H1 (cell line): ENCODE data around the gene GRM5. TPM values are rescaled to one million over a fixed set of nuclear protein-coding genes. Genes with fewer than 3 reads are reported as not detected.

ENCODE experiments used
- CTCF ChIA-PET: fragments of 300-600 bp; sonication (Branson Sonifier 250); formaldehyde crosslinking; loops from one replicate; lab custom pipeline; 2021; ENCODE audit not compliant: partially characterized antibody; lab: Charles Lee
- POLR2A ChIA-PET: fragments of 300-600 bp; sonication (Branson Sonifier 250); formaldehyde crosslinking; loops from one replicate; lab custom pipeline; 2021; ENCODE audit warnings: inconsistent platforms; ENCODE audit not compliant: partially characterized antibody; lab: Charles Lee
- DNase-seq, 2 experiments: peaks; one replicate each; pipeline versions ENCODE4 v3.0.0 to v3.0.0-alpha.2; 2010 to 2022; ENCODE audit warnings: low spot score in 2 of 2, low read depth in 1 of 2, mixed read lengths in 1 of 2
- FAIRE-seq: peaks from 2 replicates; lab custom pipeline; 2011; peaks lifted over from hg19 to GRCh38; lab: Jason Lieb, UNC
- H2AFZ ChIP-seq: 2 replicates; pipeline ENCODE4 v1.8.1; 2012; ENCODE audit warnings: low read length, inconsistent platforms
- H2AK5ac ChIP-seq: 2 replicates; pipeline ENCODE4 v1.6.1; 2013; ENCODE audit warnings: low read depth, low read length
- H2BK120ac ChIP-seq: replicated peaks from 2 replicates; pipeline ENCODE3; 2013; ENCODE audit warnings: low read depth, low read length, inconsistent platforms
- H2BK12ac ChIP-seq: 2 replicates; pipeline ENCODE4 v1.6.1; 2013; ENCODE audit warnings: low read depth, low read length
- H2BK15ac ChIP-seq: 2 replicates; pipeline ENCODE4 v1.6.1; 2013; ENCODE audit warnings: low read length
- H2BK20ac ChIP-seq: 2 replicates; pipeline ENCODE4 v1.6.1; 2013; ENCODE audit warnings: low read length
- H2BK5ac ChIP-seq: 2 replicates; pipeline ENCODE4 v1.6.1; 2013; ENCODE audit warnings: low read depth, low read length
- H3K14ac ChIP-seq: 2 replicates; pipeline ENCODE4 v1.6.1; 2013; ENCODE audit warnings: inconsistent platforms; ENCODE audit not compliant: insufficient read length
- H3K18ac ChIP-seq: 2 replicates; pipeline ENCODE4 v1.6.1; 2013; ENCODE audit warnings: low read length; ENCODE audit errors: extremely low read depth
- H3K23ac ChIP-seq: 2 replicates; pipeline ENCODE4 v1.6.1; 2013; ENCODE audit warnings: inconsistent platforms; ENCODE audit not compliant: insufficient read length
- H3K23me2 ChIP-seq: 2 replicates; pipeline ENCODE4 v1.6.1; 2013; ENCODE audit warnings: low read depth, low read length
- H3K27ac ChIP-seq: 2 replicates; pipeline ENCODE4 v1.6.1; 2011; ENCODE audit warnings: low read depth, low read length, inconsistent platforms
- H3K27me3 ChIP-seq, 4 experiments: replicated peaks in 1 of 4; 1 replicate in 1 of 4; 2 replicates in 3 of 4; pipeline versions ENCODE4 v1.6.1 to v1.8.1; 2011 to 2013; ENCODE audit warnings: low read length in 3 of 4, mild to moderate bottlenecking in 3 of 4, inconsistent platforms in 2 of 4, mixed read lengths in 2 of 4, moderate library complexity in 1 of 4; ENCODE audit not compliant: control insufficient read depth in 3 of 4, insufficient read depth in 3 of 4; ENCODE audit errors: extremely low read depth in 1 of 4
- H3K36me3 ChIP-seq, 4 experiments: 2 replicates each; pipeline versions ENCODE4 v1.6.1 to v1.8.1; 2011 to 2013; ENCODE audit warnings: mild to moderate bottlenecking in 4 of 4, low read length in 3 of 4, moderate library complexity in 2 of 4, control low read depth in 1 of 4, inconsistent platforms in 1 of 4; ENCODE audit not compliant: insufficient read depth in 4 of 4, control insufficient read depth in 2 of 4
- H3K4ac ChIP-seq: replicated peaks from 2 replicates; pipeline ENCODE3; 2013; ENCODE audit warnings: low read length, low read depth, mixed read lengths, inconsistent platforms; ENCODE audit not compliant: insufficient read length
- H3K4me1 ChIP-seq, 4 experiments: replicated peaks in 1 of 4; 1 replicate in 1 of 4; 2 replicates in 3 of 4; pipeline versions ENCODE4 v1.6.1 to v1.8.1; 2011 to 2013; ENCODE audit warnings: low read length in 3 of 4, inconsistent platforms in 2 of 4, mixed read lengths in 1 of 4; ENCODE audit not compliant: insufficient read depth in 4 of 4, control insufficient read depth in 3 of 4
- H3K4me2 ChIP-seq, 2 experiments: 2 replicates each; pipeline versions ENCODE4 v1.6.1 to v1.8.1; 2011 to 2013; ENCODE audit warnings: low read depth in 2 of 2, low read length in 2 of 2, control low read depth in 1 of 2, inconsistent platforms in 1 of 2, mild to moderate bottlenecking in 1 of 2; ENCODE audit not compliant: insufficient read depth in 1 of 2
- H3K4me3 ChIP-seq, 4 experiments: fragments of 200-600, 300-600 bp in 1 of 4; sonication (generic), shearing (Covaris generic), sonication (Bioruptor Twin) in 1 of 4; 2 replicates each; pipeline versions ENCODE4 v1.5.1 to v1.8.1; 2011 to 2016; ENCODE audit warnings: low read length in 4 of 4, low read depth in 3 of 4, control low read depth in 2 of 4, inconsistent platforms in 2 of 4, mild to moderate bottlenecking in 2 of 4, mixed read lengths in 1 of 4, moderate library complexity in 1 of 4; ENCODE audit not compliant: insufficient read depth in 2 of 4; ENCODE audit errors: extremely low read depth in 1 of 4
- H3K56ac ChIP-seq: replicated peaks from 2 replicates; pipeline ENCODE3; 2013; ENCODE audit warnings: low read depth, mild to moderate bottlenecking, mixed read lengths, low read length, inconsistent platforms; ENCODE audit not compliant: insufficient read length
- H3K79me1 ChIP-seq: 2 replicates; pipeline ENCODE4 v1.6.1; 2013; ENCODE audit warnings: low read depth, low read length, control low read depth
- H3K79me2 ChIP-seq, 2 experiments: 2 replicates each; pipeline versions ENCODE4 v1.6.1 to v1.8.1; 2012 to 2013; ENCODE audit warnings: low read length in 2 of 2, mild to moderate bottlenecking in 2 of 2, inconsistent platforms in 1 of 2; ENCODE audit not compliant: insufficient read depth in 2 of 2, control insufficient read depth in 1 of 2
- H3K9ac ChIP-seq, 4 experiments: replicated peaks in 1 of 4; 1 replicate in 1 of 4; 2 replicates in 3 of 4; pipeline versions ENCODE4 v1.6.1 to v1.8.1; 2011 to 2013; ENCODE audit warnings: low read depth in 3 of 4, low read length in 3 of 4, control low read depth in 2 of 4, mild to moderate bottlenecking in 2 of 4, moderate library complexity in 2 of 4, inconsistent platforms in 1 of 4; ENCODE audit errors: extremely low read depth in 1 of 4
- H3K9me3 ChIP-seq, 2 experiments: 2 replicates each; pipeline versions ENCODE4 v1.6.1 to v1.8.1; 2012 to 2013; ENCODE audit warnings: mild to moderate bottlenecking in 2 of 2, moderate library complexity in 2 of 2, control low read depth in 1 of 2, inconsistent platforms in 1 of 2, low read depth in 1 of 2, low read length in 1 of 2, mixed read lengths in 1 of 2; ENCODE audit not compliant: insufficient read depth in 2 of 2
- H4K20me1 ChIP-seq, 2 experiments: replicated peaks in 1 of 2; 2 replicates each; pipeline versions ENCODE3 to v1.8.1; 2011 to 2013; ENCODE audit warnings: inconsistent platforms in 2 of 2, low read length in 2 of 2, mild to moderate bottlenecking in 1 of 2; ENCODE audit not compliant: insufficient read depth in 2 of 2, control insufficient read depth in 1 of 2
- H4K5ac ChIP-seq: 2 replicates; pipeline ENCODE4 v1.6.1; 2013; ENCODE audit warnings: low read length, low read depth, mixed read lengths, inconsistent platforms; ENCODE audit not compliant: insufficient read length
- H4K8ac ChIP-seq: 2 replicates; pipeline ENCODE4 v1.8.0; 2013; ENCODE audit warnings: mild to moderate bottlenecking, moderate library complexity, low read length, inconsistent platforms; ENCODE audit not compliant: insufficient read depth; ENCODE audit errors: extremely low read depth
- H4K91ac ChIP-seq: replicated peaks from 2 replicates; pipeline ENCODE3; 2013; ENCODE audit warnings: low read length, mixed read lengths, inconsistent platforms; ENCODE audit not compliant: insufficient read length
- BACH1 ChIP-seq: IDR thresholded peaks from 2 replicates; pipeline ENCODE4 v1.6.1; 2012; ENCODE audit warnings: low read length, improper control_type of control experiment
- BCL11A ChIP-seq, 2 experiments: IDR thresholded peaks; one replicate each; pipeline ENCODE4 v1.6.1; 2011; ENCODE audit warnings: low read depth in 2 of 2, low read length in 2 of 2, mild to moderate bottlenecking in 2 of 2
- CEBPB ChIP-seq: IDR thresholded peaks from 2 replicates; pipeline ENCODE4 v1.6.1; 2012; ENCODE audit warnings: low read depth, low read length
- CTBP2 ChIP-seq: IDR thresholded peaks from 2 replicates; pipeline ENCODE4 v1.7.0; 2011; ENCODE audit warnings: borderline replicate concordance, mild to moderate bottlenecking, moderate library complexity, mixed read lengths, low read length; ENCODE audit not compliant: insufficient read depth, insufficient read length
- EP300 ChIP-seq, 2 experiments: IDR thresholded peaks; 1 replicate in 1 of 2; 2 replicates in 1 of 2; pipeline ENCODE4 v1.6.1; 2011 to 2012; ENCODE audit warnings: low read depth in 2 of 2, low read length in 2 of 2, mild to moderate bottlenecking in 2 of 2, borderline replicate concordance in 1 of 2, inconsistent platforms in 1 of 2, moderate library complexity in 1 of 2
- HDAC2 ChIP-seq, 2 experiments: fragments of 300-600 bp in 1 of 2; sonication (generic) in 1 of 2; IDR thresholded peaks; 2 replicates each; pipeline ENCODE4 v1.6.1; 2011 to 2012; ENCODE audit warnings: low read depth in 2 of 2, low read length in 2 of 2, mild to moderate bottlenecking in 2 of 2, moderate library complexity in 2 of 2, borderline replicate concordance in 1 of 2, inconsistent platforms in 1 of 2
- HDAC6 ChIP-seq: IDR thresholded peaks from one replicate; pipeline ENCODE4 v1.7.1; 2012; ENCODE audit warnings: low read depth, mild to moderate bottlenecking, inconsistent platforms, low read length, moderate library complexity
- JUND ChIP-seq: IDR thresholded peaks from 2 replicates; pipeline ENCODE4 v1.6.1; 2011; ENCODE audit warnings: mild to moderate bottlenecking, improper control_type of control experiment, low read length
- KDM4A ChIP-seq: IDR thresholded peaks from one replicate; pipeline ENCODE4 v1.7.1; 2012; ENCODE audit warnings: low read depth, mild to moderate bottlenecking, moderate library complexity, low read length, inconsistent platforms; ENCODE audit not compliant: severe bottlenecking
- POU5F1 ChIP-seq: IDR thresholded peaks from 2 replicates; pipeline ENCODE4 v1.6.1; 2011; ENCODE audit warnings: low read depth, mild to moderate bottlenecking, low read length, moderate library complexity
- SIRT6 ChIP-seq: IDR thresholded peaks from one replicate; pipeline ENCODE4 v1.7.1; 2012; ENCODE audit warnings: low read length, inconsistent platforms
- SP1 ChIP-seq: IDR thresholded peaks from 2 replicates; pipeline ENCODE4 v1.6.1; 2011; ENCODE audit warnings: low read depth, low read length
- TAF1 ChIP-seq: IDR thresholded peaks from 2 replicates; pipeline ENCODE4 v1.6.1; 2011; ENCODE audit warnings: mild to moderate bottlenecking, low read depth, low read length
- TCF12 ChIP-seq: IDR thresholded peaks from 2 replicates; pipeline ENCODE4 v1.6.1; 2011; ENCODE audit warnings: low read depth, mild to moderate bottlenecking, low read length
- YY1 ChIP-seq: IDR thresholded peaks from 2 replicates; pipeline ENCODE4 v1.6.1; 2011; ENCODE audit warnings: low read depth, mild to moderate bottlenecking, low read length
- polyA plus RNA-seq, 7 experiments: library from polyadenylated mRNA; depleted of rRNA in 3 of 7; stranded (reverse) in 5 of 7; unstranded in 2 of 7; fragments of >200 nt in 5 of 7; fragments of 200-250 nt in 2 of 7; gene quantifications; 1 replicate in 5 of 7; 2 replicates in 1 of 7; 4 replicates in 1 of 7; pipeline versions ENCODE4 v1.2.1 to v1.2.3, GENCODE V29; 2011 to 2013; ENCODE audit warnings: missing spikeins in 2 of 7, mixed read lengths in 2 of 7
- total RNA-seq: library from RNA; stranded (reverse); fragmentation: NEBNext Ultra II Directional; extraction: Animal tissue kit (Norgen Biotek cat#: 25700); gene quantifications from 2 replicates; pipeline ENCODE4 v1.2.1, GENCODE V29; 2021

GRM5 gene
- total and polyA plus RNA-seq, 2 of the 8 experiments (the other 6 are each of a cell fraction or from before 2014, with no cell fraction given): 0.15 to 0.43 TPM

DNA sequence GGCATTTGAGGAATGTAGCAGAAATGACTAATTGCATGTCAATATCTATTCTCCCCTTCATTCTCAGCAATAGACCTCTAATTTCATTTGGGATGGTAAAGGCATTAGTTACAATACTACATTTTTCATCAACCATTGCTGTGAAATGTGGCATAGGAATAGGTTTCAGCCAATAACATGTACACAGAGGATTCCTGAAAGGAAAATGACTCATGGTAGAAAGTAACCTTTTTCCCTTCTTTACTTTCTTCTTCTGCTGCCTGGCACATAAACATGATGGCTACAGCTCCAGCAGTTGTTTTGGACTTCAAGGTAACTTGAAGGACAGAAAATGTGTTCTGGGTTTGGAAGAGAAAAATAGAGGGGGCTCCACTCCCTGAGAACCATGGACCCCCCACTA is 496.4 kb downstream of the GRM5 start:
- no peaks in the 10 kb centered on the region for H4K20me1 ChIP-seq
- H3K56ac ChIP-seq: no peak overlapping the region
- no peak overlapping the region for H3K4me3 ChIP-seq
- H4K8ac ChIP-seq: no peak overlapping the region
- no peak overlapping the region for H2AK5ac ChIP-seq
- H2BK120ac ChIP-seq: no peak overlapping the region
- H4K91ac ChIP-seq: no peak overlapping the region
- H3K4ac ChIP-seq: no peak overlapping the region
- no peak overlapping the region for H3K14ac ChIP-seq
- H4K5ac ChIP-seq: no peak overlapping the region
- H3K23me2 ChIP-seq: no peaks in the 10 kb centered on the region
- no peaks in the 10 kb centered on the region for H3K36me3 ChIP-seq
- no peak overlapping the region for H2BK12ac ChIP-seq
- POLR2A ChIA-PET: no interaction called here
- no peak overlapping the region for H3K23ac ChIP-seq
- no peak overlapping the region for H3K9ac ChIP-seq
- no peaks in the 10 kb centered on the region; a peak in 1 of 7 replicates for H3K4me1 ChIP-seq
- no peak overlapping the region for H3K27ac ChIP-seq
- no peak overlapping the region for H2BK15ac ChIP-seq
- no peak overlapping the region for H2BK5ac ChIP-seq
- no peaks in the 10 kb centered on the region for H3K79me1 ChIP-seq
- DNase-seq: no peak
- no peaks in the 10 kb centered on the region for H3K79me2 ChIP-seq
- H3K4me2 ChIP-seq: no peak overlapping the region
- H3K27me3 ChIP-seq: no peaks in the 10 kb centered on the region
- H2AFZ ChIP-seq: no peak overlapping the region
- H3K9me3 ChIP-seq: no peaks in the 10 kb centered on the region
- no peak for FAIRE-seq
- no peak overlapping the region for H2BK20ac ChIP-seq
- CTCF ChIA-PET: interaction anchor here (1.0 to 1.2 kb wide), 2 partner anchors 27 to 305 kb away, joined by 3 read pairs; no protein-coding TSS in a partner anchor
- no peak overlapping the region for H3K18ac ChIP-seq
- TF ChIP-seq EP300 (IDR thresholded peaks at IDR 0.05; ENCODE audit: borderline replicate concordance in 1 of 2, low read depth in 2 of 2, low read length in 2 of 2) (no peak), HDAC2 (IDR thresholded peaks at IDR 0.05; ENCODE audit: borderline replicate concordance in 1 of 2, low read depth in 2 of 2, low read length in 2 of 2) (no peak), BCL11A (IDR thresholded peaks at IDR 0.05; ENCODE audit: low read depth in 2 of 2, low read length in 2 of 2) (no peak), TAF1 (no peak), POU5F1 (no peak), YY1 (no peak), CEBPB (no peak), SP1 (no peak), KDM4A (no peak), TCF12 (no peak), SIRT6 (no peak), BACH1 (no peak), CTBP2 (no peak), JUND (no peak), HDAC6 (no peak)
